Measurements from ENCODE around the gene MAP3K2.

DNA sequence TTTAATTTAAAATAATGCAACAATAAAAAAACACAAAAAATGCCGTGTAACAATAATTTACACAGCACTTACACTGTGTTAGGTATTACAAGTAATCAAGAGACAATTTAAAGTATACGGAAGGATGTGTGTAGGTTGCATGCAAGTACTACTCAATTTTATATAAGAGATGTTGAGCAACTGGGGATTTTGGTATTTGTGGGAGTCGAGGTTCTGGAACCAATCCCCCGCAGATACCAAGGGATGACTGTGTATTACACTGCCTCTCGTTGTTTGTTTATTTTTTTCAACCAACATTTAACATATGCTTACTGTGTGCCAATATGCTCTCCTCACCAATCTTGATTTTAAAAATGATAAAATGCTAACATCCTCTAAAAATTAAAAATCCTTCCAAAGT, 24.8 kb downstream of the MAP3K2 start:
- TF ChIP-seq, protein P1, sequence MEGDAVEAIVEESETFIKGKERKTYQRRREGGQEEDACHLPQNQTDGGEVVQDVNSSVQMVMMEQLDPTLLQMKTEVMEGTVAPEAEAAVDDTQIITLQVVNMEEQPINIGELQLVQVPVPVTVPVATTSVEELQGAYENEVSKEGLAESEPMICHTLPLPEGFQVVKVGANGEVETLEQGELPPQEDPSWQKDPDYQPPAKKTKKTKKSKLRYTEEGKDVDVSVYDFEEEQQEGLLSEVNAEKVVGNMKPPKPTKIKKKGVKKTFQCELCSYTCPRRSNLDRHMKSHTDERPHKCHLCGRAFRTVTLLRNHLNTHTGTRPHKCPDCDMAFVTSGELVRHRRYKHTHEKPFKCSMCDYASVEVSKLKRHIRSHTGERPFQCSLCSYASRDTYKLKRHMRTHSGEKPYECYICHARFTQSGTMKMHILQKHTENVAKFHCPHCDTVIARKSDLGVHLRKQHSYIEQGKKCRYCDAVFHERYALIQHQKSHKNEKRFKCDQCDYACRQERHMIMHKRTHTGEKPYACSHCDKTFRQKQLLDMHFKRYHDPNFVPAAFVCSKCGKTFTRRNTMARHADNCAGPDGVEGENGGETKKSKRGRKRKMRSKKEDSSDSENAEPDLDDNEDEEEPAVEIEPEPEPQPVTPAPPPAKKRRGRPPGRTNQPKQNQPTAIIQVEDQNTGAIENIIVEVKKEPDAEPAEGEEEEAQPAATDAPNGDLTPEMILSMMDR (IDR thresholded peaks at IDR 0.05; ENCODE audit: low read length) = no peak
- no peak for TF ChIP-seq EZH2 (IDR thresholded peaks at IDR 0.05; ENCODE audit: borderline replicate concordance, low read length)

Measured in OCI-LY1 (cell line).